Keratinocyte (primary cell): Measurements from ENCODE around the gene HEMK1. TPM values are rescaled to one million over a fixed set of nuclear protein-coding genes. Genes with fewer than 3 reads are reported as not detected.
A peak's percentile ranks its signal among the peaks of the same experiment; 100 is the strongest.

Experiments
- DNase-seq: peaks from one replicate; pipeline ENCODE4 v3.0.0-alpha.2; 2011; ENCODE audit warnings: low read depth, missing footprints, low spot score
- FAIRE-seq: peaks from 2 replicates; lab custom pipeline; 2011; peaks lifted over from hg19 to GRCh38; lab: Jason Lieb, UNC
- H2AFZ ChIP-seq: 2 replicates; pipeline ENCODE4 v1.6.0; 2012; ENCODE audit warnings: low read length, control low read depth, inconsistent platforms; ENCODE audit not compliant: control insufficient read depth
- H3K27ac ChIP-seq: 2 replicates; pipeline ENCODE4 v1.5.1; 2011; ENCODE audit warnings: low read length; ENCODE audit not compliant: control insufficient read depth, insufficient read depth
- H3K27me3 ChIP-seq: 3 replicates; pipeline ENCODE4 v1.6.0; 2011; ENCODE audit warnings: low read length; ENCODE audit not compliant: control insufficient read depth, insufficient read depth; ENCODE audit errors: extremely low read depth
- H3K36me3 ChIP-seq, 2 experiments: 2 replicates in 1 of 2; 3 replicates in 1 of 2; pipeline ENCODE4 v1.5.1; 2011; ENCODE audit warnings: low read length in 2 of 2, mild to moderate bottlenecking in 1 of 2; ENCODE audit not compliant: control insufficient read depth in 2 of 2, insufficient read depth in 2 of 2; ENCODE audit errors: extremely low read depth in 1 of 2
- H3K4me1 ChIP-seq: 3 replicates; pipeline ENCODE4 v1.5.1; 2011; ENCODE audit warnings: low read length; ENCODE audit not compliant: control insufficient read depth, insufficient read depth; ENCODE audit errors: extremely low read depth
- H3K4me2 ChIP-seq: 3 replicates; pipeline ENCODE4 v1.6.0; 2011; ENCODE audit warnings: low read depth, low read length; ENCODE audit not compliant: control insufficient read depth, insufficient read depth; ENCODE audit errors: extremely low read depth
- H3K4me3 ChIP-seq, 3 experiments: fragments of 200-600 bp in 1 of 3; sonication (generic) in 1 of 3; 2 replicates in 2 of 3; 3 replicates in 1 of 3; pipeline ENCODE4 v1.5.1; 2011 to 2016; ENCODE audit warnings: low read length in 3 of 3, mild to moderate bottlenecking in 3 of 3, control low read depth in 2 of 3, inconsistent platforms in 1 of 3, low read depth in 1 of 3, mixed read lengths in 1 of 3, mixed run types in 1 of 3, moderate library complexity in 1 of 3; ENCODE audit not compliant: control insufficient read depth in 2 of 3, insufficient read depth in 2 of 3; ENCODE audit errors: extremely low read depth in 1 of 3
- H3K79me2 ChIP-seq: 2 replicates; pipeline ENCODE4 v1.6.0; 2012; ENCODE audit warnings: low read length; ENCODE audit not compliant: control insufficient read depth, insufficient read depth
- H3K9ac ChIP-seq: 3 replicates; pipeline ENCODE4 v1.6.0; 2011; ENCODE audit warnings: low read length; ENCODE audit not compliant: control insufficient read depth, insufficient read depth; ENCODE audit errors: extremely low read depth
- H3K9me1 ChIP-seq: 3 replicates; pipeline ENCODE4 v1.6.0; 2011; ENCODE audit warnings: low read length; ENCODE audit not compliant: control insufficient read depth, insufficient read depth; ENCODE audit errors: extremely low read depth
- H3K9me3 ChIP-seq: 2 replicates; pipeline ENCODE4 v1.5.1; 2012; ENCODE audit warnings: low read depth, low read length; ENCODE audit not compliant: control insufficient read depth
- H4K20me1 ChIP-seq: 3 replicates; pipeline ENCODE4 v1.6.0; 2011; ENCODE audit warnings: low read length; ENCODE audit not compliant: control insufficient read depth, insufficient read depth; ENCODE audit errors: extremely low read depth
- CTCF ChIP-seq, 3 experiments: IDR thresholded peaks in 1 of 3; conservative IDR thresholded peaks in 1 of 3; optimal IDR thresholded peaks in 1 of 3; 2 replicates in 2 of 3; 3 replicates in 1 of 3; pipeline versions ENCODE3 to v1.5.1; 2011; ENCODE audit warnings: low read length in 3 of 3, mild to moderate bottlenecking in 3 of 3, moderate library complexity in 2 of 3, control low read depth in 1 of 3, inconsistent platforms in 1 of 3; ENCODE audit not compliant: insufficient read depth in 2 of 3; ENCODE audit errors: extremely low read depth in 1 of 3
- EZH2 ChIP-seq: IDR thresholded peaks from one replicate; pipeline ENCODE4 v1.6.1; 2012; ENCODE audit warnings: inconsistent platforms, mild to moderate bottlenecking, low read length, moderate library complexity
- dilution Hi-C: fragments of 300-500 bp; cut with MboI; formaldehyde crosslinking; loops from one replicate; pipeline ENCODE4 v1.7.0; 2020; ENCODE audit warnings: low sequenced_read_pairs; ENCODE audit not compliant: extremely low pct_ligation_motif_present
- polyA plus RNA-seq, 5 experiments: library from polyadenylated mRNA; depleted of rRNA in 3 of 5; stranded (reverse) in 3 of 5; stranded (forward) in 1 of 5; unstranded in 1 of 5; fragments of >200 nt; gene quantifications; 1 replicate in 1 of 5; 2 replicates in 3 of 5; 3 replicates in 1 of 5; pipeline versions ENCODE4 v1.2.1 to v1.2.3, GENCODE V29; 2011 to 2012; ENCODE audit warnings: missing spikeins in 2 of 5, low read depth in 1 of 5, low replicate concordance in 1 of 5

Gene HEMK1
- polyA plus RNA-seq, 1 donor (not counting 4 experiments of a cell fraction or from before 2014, with no cell fraction given) = 13.0 TPM

GRCh38 chr3:50600841-50601591 lies 31.7 kb downstream of the HEMK1 start:
- no peaks in the 10 kb centered on the region for H3K9me3 ChIP-seq
- DNase-seq (no peak), FAIRE-seq (peak; percentile 65)
- H3K27me3 ChIP-seq = no peaks in the 10 kb centered on the region
- no peaks in the 10 kb centered on the region for H4K20me1 ChIP-seq
- peak overlapping the region; percentile 67 for H3K9ac ChIP-seq
- H3K4me1 ChIP-seq = peaks cover 44% of the 10 kb centered on the region
- no peak overlapping the region for H3K4me3 ChIP-seq
- TF ChIP-seq CTCF (optimal IDR thresholded peaks at IDR 0.05 in 1 of 3, IDR thresholded peaks at IDR 0.05 in 1 of 3, conservative IDR thresholded peaks at IDR 0.05 in 1 of 3; ENCODE audit: extremely low read depth in 1 of 3, insufficient read depth in 2 of 3, low read length in 3 of 3) = no peak
- TF ChIP-seq EZH2 = no peak
- no peaks in the 10 kb centered on the region for H3K36me3 ChIP-seq
- no peaks in the 10 kb centered on the region for H3K79me2 ChIP-seq
- peak overlapping the region; percentile 79 for H3K27ac ChIP-seq
- no peaks in the 10 kb centered on the region for H3K9me1 ChIP-seq
- H3K4me2 ChIP-seq = peak overlapping the region; percentile 54
- dilution Hi-C loops = loop anchor here (25.0 kb wide), 1 partner anchor 786 kb away; the partner anchor contains the start of genes MANF and RBM15B
- H2AFZ ChIP-seq = peak overlapping the region; percentile 20

- Histone ChIP-seq H3K4me2 (peak overlapping the region; percentile 54), H3K36me3 (peaks cover 4% of the 10 kb centered on the region in 2 experiments), H4K20me1 (no peaks in the 10 kb centered on the region), H3K27me3 (no peaks in the 10 kb centered on the region), H3K4me1 (peaks cover 49% of the 10 kb centered on the region), H3K9me3 (no peaks in the 10 kb centered on the region), H2AFZ (peak overlapping the region; percentile 32), H3K9ac (peak overlapping the region; percentile 67), H3K27ac (peak overlapping the region; percentile 79), H3K79me2 (no peaks in the 10 kb centered on the region), H3K9me1 (no peaks in the 10 kb centered on the region), H3K4me3 (peak overlapping the region in 1 of 3 experiments; percentile 9)
- DNase-seq = no peak
- TF ChIP-seq EZH2 (no peak), CTCF (optimal IDR thresholded peaks at IDR 0.05 in 1 of 3, IDR thresholded peaks at IDR 0.05 in 1 of 3, conservative IDR thresholded peaks at IDR 0.05 in 1 of 3; ENCODE audit: extremely low read depth in 1 of 3, insufficient read depth in 2 of 3, low read length in 3 of 3) (no peak)
- dilution Hi-C loops = loop anchor here (25.0 kb wide), 1 partner anchor 785 kb away; the partner anchor contains the start of genes MANF and RBM15B
- peak; percentile 88 for FAIRE-seq
Measured at GRCh38 chr3:50602595-50603191, 33.4 kb downstream of the HEMK1 start.
